ENCODE results near the gene CTNS.

GRCh38 chr17:3590768-3591167 is 45.8 kb upstream of the CTNS start:
- TF ChIP-seq CTCF (IDR thresholded peaks at IDR 0.05) (no peak), POLR2A (IDR thresholded peaks at IDR 0.05) (no peak)

Measured in uterus (tissue), 2 donors.